SK-N-SH treated with all-trans-retinoic acid at 6 μM for 48 hours (cell line): ENCODE data around the gene ADORA2A.
A peak's percentile ranks its signal among the peaks of the same experiment; 100 is the strongest.

Source experiments
- ATAC-seq: fragments of 200-7000 bp; cut with Tn5 transposase; 3 replicates; pipeline ENCODE4 v1.9.1; 2020; ENCODE audit warnings: mild to moderate bottlenecking, moderate library complexity
- BACH2 ChIP-seq: fragments of 250-450 bp; sonication (Bioruptor Pico); IDR thresholded peaks from 2 replicates; pipeline ENCODE4 v1.9.0; 2021; ENCODE audit warnings: mild to moderate bottlenecking, borderline replicate concordance
- CSDC2 ChIP-seq: fragments of 250-450 bp; sonication (Bioruptor Pico); IDR thresholded peaks from 2 replicates; pipeline ENCODE4 v1.5.0; 2020; ENCODE audit warnings: mild to moderate bottlenecking, moderate library complexity
- ESRRG ChIP-seq: fragments of 250-450 bp; sonication (Bioruptor Pico); IDR thresholded peaks from 2 replicates; pipeline ENCODE4 v1.6.1; 2021; ENCODE audit warnings: mild to moderate bottlenecking
- ISL1 ChIP-seq: fragments of 250-450 bp; sonication (Bioruptor Pico); IDR thresholded peaks from 2 replicates; pipeline ENCODE4 v2.1.2; 2022; ENCODE audit warnings: mild to moderate bottlenecking, moderate library complexity
- OSR1 ChIP-seq: fragments of 250-450 bp; sonication (Bioruptor Pico); IDR thresholded peaks from 2 replicates; pipeline ENCODE4 v1.8.0; 2022; ENCODE audit warnings: moderate library complexity, mild to moderate bottlenecking, inconsistent platforms
- PPARA ChIP-seq: fragments of 250-450 bp; sonication (Bioruptor Pico); IDR thresholded peaks from 2 replicates; pipeline ENCODE4 v1.5.0; 2020; ENCODE audit warnings: mild to moderate bottlenecking, borderline replicate concordance
- RARB ChIP-seq: fragments of 250-450 bp; sonication (Bioruptor Pico); IDR thresholded peaks from 2 replicates; pipeline ENCODE4 v1.8.0; 2021; ENCODE audit warnings: mild to moderate bottlenecking, moderate library complexity
- SNAI2 ChIP-seq: fragments of 250-450 bp; sonication (Bioruptor Pico); IDR thresholded peaks from 2 replicates; pipeline ENCODE4 v1.5.0; 2020; ENCODE audit warnings: mild to moderate bottlenecking, moderate library complexity
- TCF4 ChIP-seq: fragments of 250-450 bp; sonication (Bioruptor Pico); IDR thresholded peaks from 2 replicates; pipeline ENCODE4 v1.8.0; 2021; ENCODE audit warnings: mild to moderate bottlenecking, moderate library complexity, borderline replicate concordance
- TOX ChIP-seq: fragments of 250-450 bp; sonication (Bioruptor Pico); IDR thresholded peaks from 2 replicates; pipeline ENCODE4 v1.8.0; 2021; ENCODE audit warnings: mild to moderate bottlenecking, moderate library complexity, borderline replicate concordance
- ZC3H10 ChIP-seq: fragments of 250-450 bp; sonication (Bioruptor Pico); IDR thresholded peaks from 2 replicates; pipeline ENCODE4 v1.5.1; 2021; ENCODE audit warnings: mild to moderate bottlenecking, moderate library complexity
- ZFP30 ChIP-seq: fragments of 450-650 bp; formaldehyde crosslinking; IDR thresholded peaks from 2 replicates; pipeline ENCODE4 v1.5.0; 2022; ENCODE audit warnings: mild to moderate bottlenecking, moderate library complexity
- ZNF565 ChIP-seq: fragments of 450-650 bp; formaldehyde crosslinking; conservative IDR thresholded peaks from 2 replicates; pipeline ENCODE4 v1.5.0; 2020; ENCODE audit warnings: low read depth, mild to moderate bottlenecking, moderate library complexity
- ZNF70 ChIP-seq: fragments of 450-650 bp; formaldehyde crosslinking; IDR thresholded peaks from 2 replicates; pipeline ENCODE4 v1.5.0; 2020; ENCODE audit warnings: mild to moderate bottlenecking, moderate library complexity
- ZNF8 ChIP-seq: fragments of 450-650 bp; formaldehyde crosslinking; IDR thresholded peaks from 2 replicates; pipeline ENCODE4 v1.5.0; 2020; ENCODE audit warnings: mild to moderate bottlenecking, moderate library complexity
- TF ChIP-seq, protein P1 (sequence below): fragments of 250-450 bp; sonication (Bioruptor Pico); IDR thresholded peaks from 2 replicates; pipeline ENCODE4 v1.5.1; 2020; ENCODE audit warnings: low read depth, mild to moderate bottlenecking, moderate library complexity
- TF ChIP-seq, protein P2 (sequence below): fragments of 250-450 bp; sonication (Bioruptor Pico); IDR thresholded peaks from 2 replicates; pipeline ENCODE4 v1.8.0; 2021; ENCODE audit warnings: low read depth, mild to moderate bottlenecking, moderate library complexity, borderline replicate concordance
- TF ChIP-seq, protein P3 (sequence below): fragments of 250-450 bp; sonication (Bioruptor Pico); IDR thresholded peaks from 2 replicates; pipeline ENCODE4 v1.5.1; 2021; ENCODE audit warnings: mild to moderate bottlenecking, moderate library complexity
- TF ChIP-seq, protein P4 (sequence below): fragments of 250-450 bp; sonication (Bioruptor Pico); IDR thresholded peaks from 2 replicates; pipeline ENCODE4 v1.8.0; 2020; ENCODE audit warnings: mild to moderate bottlenecking, moderate library complexity, borderline replicate concordance

ADORA2A gene

DNA sequence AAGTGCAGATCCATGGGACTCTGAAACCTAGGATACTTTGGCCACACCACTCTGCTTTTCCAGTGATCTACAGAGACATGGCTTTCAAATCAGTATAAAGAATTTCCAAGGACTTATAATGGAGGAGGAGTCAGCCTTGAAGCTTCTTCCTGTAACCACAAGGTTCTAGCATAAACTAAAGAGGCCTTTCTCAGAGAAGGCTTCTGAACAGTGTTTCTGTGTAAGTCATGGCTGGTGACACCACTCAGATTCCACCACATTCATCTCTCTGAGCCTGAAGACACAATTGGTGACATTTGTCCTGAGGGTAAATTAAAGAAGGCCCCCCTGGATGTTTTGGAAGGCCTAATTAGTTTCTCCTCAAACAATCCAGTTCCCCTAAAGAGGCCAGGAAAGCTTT, 29.0 kb upstream of the ADORA2A start:
- ATAC-seq = no peak
- TF ChIP-seq ISL1 (CRISPR knock-in tag) (no peak), ZFP30 (CRISPR knock-in tag) (no peak), SNAI2 (CRISPR knock-in tag) (no peak), ZNF8 (no peak), ZNF70 (CRISPR knock-in tag) (no peak), CSDC2 (no peak)
- TF ChIP-seq, protein P1, sequence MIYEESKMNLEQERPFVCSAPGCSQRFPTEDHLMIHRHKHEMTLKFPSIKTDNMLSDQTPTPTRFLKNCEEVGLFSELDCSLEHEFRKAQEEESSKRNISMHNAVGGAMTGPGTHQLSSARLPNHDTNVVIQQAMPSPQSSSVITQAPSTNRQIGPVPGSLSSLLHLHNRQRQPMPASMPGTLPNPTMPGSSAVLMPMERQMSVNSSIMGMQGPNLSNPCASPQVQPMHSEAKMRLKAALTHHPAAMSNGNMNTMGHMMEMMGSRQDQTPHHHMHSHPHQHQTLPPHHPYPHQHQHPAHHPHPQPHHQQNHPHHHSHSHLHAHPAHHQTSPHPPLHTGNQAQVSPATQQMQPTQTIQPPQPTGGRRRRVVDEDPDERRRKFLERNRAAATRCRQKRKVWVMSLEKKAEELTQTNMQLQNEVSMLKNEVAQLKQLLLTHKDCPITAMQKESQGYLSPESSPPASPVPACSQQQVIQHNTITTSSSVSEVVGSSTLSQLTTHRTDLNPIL = no peak
- TF ChIP-seq, protein P2, sequence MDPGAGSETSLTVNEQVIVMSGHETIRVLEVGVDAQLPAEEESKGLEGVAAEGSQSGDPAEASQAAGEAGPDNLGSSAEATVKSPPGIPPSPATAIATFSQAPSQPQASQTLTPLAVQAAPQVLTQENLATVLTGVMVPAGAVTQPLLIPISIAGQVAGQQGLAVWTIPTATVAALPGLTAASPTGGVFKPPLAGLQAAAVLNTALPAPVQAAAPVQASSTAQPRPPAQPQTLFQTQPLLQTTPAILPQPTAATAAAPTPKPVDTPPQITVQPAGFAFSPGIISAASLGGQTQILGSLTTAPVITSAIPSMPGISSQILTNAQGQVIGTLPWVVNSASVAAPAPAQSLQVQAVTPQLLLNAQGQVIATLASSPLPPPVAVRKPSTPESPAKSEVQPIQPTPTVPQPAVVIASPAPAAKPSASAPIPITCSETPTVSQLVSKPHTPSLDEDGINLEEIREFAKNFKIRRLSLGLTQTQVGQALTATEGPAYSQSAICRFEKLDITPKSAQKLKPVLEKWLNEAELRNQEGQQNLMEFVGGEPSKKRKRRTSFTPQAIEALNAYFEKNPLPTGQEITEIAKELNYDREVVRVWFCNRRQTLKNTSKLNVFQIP (CRISPR knock-in tag) = no peak
- TF ChIP-seq, protein P3, sequence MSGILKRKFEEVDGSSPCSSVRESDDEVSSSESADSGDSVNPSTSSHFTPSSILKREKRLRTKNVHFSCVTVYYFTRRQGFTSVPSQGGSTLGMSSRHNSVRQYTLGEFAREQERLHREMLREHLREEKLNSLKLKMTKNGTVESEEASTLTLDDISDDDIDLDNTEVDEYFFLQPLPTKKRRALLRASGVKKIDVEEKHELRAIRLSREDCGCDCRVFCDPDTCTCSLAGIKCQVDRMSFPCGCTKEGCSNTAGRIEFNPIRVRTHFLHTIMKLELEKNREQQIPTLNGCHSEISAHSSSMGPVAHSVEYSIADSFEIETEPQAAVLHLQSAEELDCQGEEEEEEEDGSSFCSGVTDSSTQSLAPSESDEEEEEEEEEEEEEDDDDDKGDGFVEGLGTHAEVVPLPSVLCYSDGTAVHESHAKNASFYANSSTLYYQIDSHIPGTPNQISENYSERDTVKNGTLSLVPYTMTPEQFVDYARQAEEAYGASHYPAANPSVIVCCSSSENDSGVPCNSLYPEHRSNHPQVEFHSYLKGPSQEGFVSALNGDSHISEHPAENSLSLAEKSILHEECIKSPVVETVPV (CRISPR knock-in tag) = no peak

DNA sequence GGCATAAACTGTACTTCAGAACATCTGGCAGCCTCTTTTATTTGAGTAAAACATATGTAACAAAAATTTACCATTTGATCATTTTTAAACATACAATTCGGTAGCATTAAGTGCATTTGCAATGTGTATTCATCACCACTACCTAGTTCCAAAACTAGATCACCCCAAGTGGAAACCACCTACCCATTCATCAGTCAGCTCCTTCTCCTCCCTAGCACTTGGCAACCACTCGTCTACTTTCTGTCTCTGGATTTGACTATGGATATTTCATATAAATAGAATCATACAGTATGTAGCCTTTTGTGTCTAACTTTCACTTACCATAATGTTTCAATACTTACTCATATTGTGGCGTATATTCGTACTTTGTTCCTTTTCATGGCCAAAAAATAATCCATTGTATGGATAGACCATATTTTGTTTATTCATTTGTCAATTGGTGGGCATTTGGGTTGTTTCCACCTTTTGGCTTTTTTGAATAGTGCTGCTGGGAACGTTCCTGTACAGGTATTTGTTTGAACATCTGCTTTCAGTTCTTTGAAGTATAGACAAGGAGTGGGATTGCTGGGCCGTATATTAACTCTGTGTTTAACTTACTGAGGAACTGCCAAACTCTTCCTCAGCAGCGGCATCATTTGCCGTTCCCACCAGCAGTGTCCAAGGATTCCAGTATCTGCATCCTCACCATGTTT, 27.2 kb upstream of the ADORA2A start:
- no peak for TF ChIP-seq ZFP30 (CRISPR knock-in tag)
- TF ChIP-seq, protein P1 = no peak
- ATAC-seq = no peak

DNA sequence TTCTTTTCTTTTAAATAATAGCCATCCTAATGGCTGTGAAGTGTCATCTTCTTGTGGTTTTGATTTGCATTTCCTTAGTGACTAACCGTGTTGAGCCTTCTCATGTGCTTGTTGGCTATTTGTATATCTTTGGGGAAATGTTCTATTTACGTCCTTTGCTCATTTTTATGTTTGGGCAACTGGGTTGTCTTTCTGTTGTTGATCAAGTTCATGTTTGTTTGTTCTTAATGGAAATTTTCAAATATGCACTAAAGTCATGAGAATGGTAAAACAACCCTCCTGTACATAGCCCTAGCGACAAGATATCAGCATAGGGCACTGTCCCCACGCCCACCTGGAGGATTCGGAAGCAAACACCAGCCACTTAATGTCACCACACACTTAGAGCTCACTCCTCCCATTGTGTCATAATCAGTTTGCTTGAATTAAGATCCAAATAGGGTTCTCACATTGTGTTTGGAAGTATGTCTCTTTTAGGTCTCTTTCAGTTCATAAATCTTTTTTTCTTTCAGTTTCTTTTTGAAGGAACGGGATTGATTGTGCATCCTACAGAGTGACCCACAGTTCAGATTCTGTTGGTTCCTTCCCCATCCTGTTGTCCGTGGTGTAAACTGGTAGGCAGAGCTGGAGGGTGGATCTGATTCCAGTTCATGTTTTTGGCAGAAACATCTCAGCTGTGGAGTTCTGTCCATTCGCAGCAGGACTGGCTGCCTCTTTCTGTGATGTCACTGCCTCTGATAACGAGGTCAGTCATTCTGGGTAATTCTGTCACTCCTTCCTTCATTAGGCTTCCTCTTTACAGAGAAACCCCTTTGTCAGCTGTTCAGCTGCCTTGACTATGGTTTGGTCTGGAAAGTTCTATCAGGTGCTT, 26.4 kb upstream of the ADORA2A start:
- TF ChIP-seq, protein P3 (CRISPR knock-in tag) = no peak
- no peak for TF ChIP-seq PPARA (CRISPR knock-in tag)
- no peak for TF ChIP-seq SNAI2 (CRISPR knock-in tag)
- TF ChIP-seq ZFP30 (CRISPR knock-in tag) = no peak
- no peak for TF ChIP-seq ZNF565 (CRISPR knock-in tag)
- TF ChIP-seq ISL1 (CRISPR knock-in tag) = no peak
- no peak for TF ChIP-seq ESRRG (CRISPR knock-in tag)
- no peak for TF ChIP-seq CSDC2
- no peak for TF ChIP-seq TCF4
- TF ChIP-seq RARB (CRISPR knock-in tag) = no peak
- TF ChIP-seq OSR1 (CRISPR knock-in tag) = no peak
- no peak for TF ChIP-seq TOX

DNA sequence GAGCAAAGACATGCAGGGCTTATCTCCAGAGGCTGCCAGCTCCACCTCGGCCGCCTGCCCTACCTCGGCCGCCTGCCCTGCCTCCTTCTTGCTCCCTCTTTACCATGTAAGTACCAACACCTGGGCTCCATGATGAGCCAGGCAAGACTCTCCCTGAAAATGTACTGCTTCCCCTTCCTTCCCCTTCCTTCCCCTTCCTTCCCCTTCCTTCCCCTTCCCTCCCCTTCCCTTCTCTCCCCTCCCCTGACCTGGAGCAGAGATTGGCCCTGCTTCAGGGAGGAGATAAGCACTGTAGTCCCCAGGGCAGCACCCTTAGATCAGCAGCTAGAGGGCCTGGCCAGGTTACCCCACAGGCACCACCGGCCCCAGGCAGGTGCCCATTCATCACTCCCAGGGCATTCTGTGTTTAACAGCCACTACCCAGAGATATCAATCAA, 25.4 kb upstream of the ADORA2A start:
- peak; percentile 49 for ATAC-seq
- TF ChIP-seq RARB (CRISPR knock-in tag) = no peak
- TF ChIP-seq, protein P3 (CRISPR knock-in tag) = no peak
- TF ChIP-seq, protein P2 (CRISPR knock-in tag) = no peak
- no peak for TF ChIP-seq BACH2 (CRISPR knock-in tag)
- no peak for TF ChIP-seq ZC3H10 (CRISPR knock-in tag)
- TF ChIP-seq, protein P4, sequence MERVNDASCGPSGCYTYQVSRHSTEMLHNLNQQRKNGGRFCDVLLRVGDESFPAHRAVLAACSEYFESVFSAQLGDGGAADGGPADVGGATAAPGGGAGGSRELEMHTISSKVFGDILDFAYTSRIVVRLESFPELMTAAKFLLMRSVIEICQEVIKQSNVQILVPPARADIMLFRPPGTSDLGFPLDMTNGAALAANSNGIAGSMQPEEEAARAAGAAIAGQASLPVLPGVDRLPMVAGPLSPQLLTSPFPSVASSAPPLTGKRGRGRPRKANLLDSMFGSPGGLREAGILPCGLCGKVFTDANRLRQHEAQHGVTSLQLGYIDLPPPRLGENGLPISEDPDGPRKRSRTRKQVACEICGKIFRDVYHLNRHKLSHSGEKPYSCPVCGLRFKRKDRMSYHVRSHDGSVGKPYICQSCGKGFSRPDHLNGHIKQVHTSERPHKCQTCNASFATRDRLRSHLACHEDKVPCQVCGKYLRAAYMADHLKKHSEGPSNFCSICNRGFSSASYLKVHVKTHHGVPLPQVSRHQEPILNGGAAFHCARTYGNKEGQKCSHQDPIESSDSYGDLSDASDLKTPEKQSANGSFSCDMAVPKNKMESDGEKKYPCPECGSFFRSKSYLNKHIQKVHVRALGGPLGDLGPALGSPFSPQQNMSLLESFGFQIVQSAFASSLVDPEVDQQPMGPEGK (CRISPR knock-in tag) = no peak
- no peak for TF ChIP-seq TOX
- no peak for TF ChIP-seq TCF4
- TF ChIP-seq SNAI2 (CRISPR knock-in tag) = no peak
- TF ChIP-seq, protein P1 = no peak
- no peak for TF ChIP-seq ZNF70 (CRISPR knock-in tag)

More for the DNA sequence above, 26.4 kb upstream of the ADORA2A start:
- ATAC-seq = no peak
